Erythroblast (primary cell): Measurements from ENCODE around the gene EVX2.

Experiments
- GATA1 ChIP-seq: IDR thresholded peaks from 2 replicates; pipeline ENCODE4 v1.6.1; 2011; ENCODE audit warnings: low read depth, mild to moderate bottlenecking, control low read depth, low read length, moderate library complexity
- POLR2A ChIP-seq: IDR thresholded peaks from 2 replicates; pipeline ENCODE4 v1.6.1; 2011; ENCODE audit warnings: mild to moderate bottlenecking, low read length

- no peak for TF ChIP-seq POLR2A
- TF ChIP-seq GATA1, result no peak
Measured at GRCh38 chr2:176102309-176102866, 18.6 kb upstream of the EVX2 start.
